Embryonic facial prominence (tissue), 1 donor: ENCODE measurements around the gene BLMH.
"Not testable (repeated sequence)": the region's sequence is repeated elsewhere in the genome, so short reads cannot be mapped to it uniquely, and the experiment has no call there.

ENCODE experiments used
- DNase-seq: peaks from one replicate; pipeline ENCODE4 v3.0.0-alpha.2; 2016; ENCODE audit errors: extremely low spot score

BLMH gene

GRCh38 chr17:30228011-30228410 is 63.7 kb downstream of the BLMH start:
- no peak for DNase-seq

- DNase-seq: no peak
These were observed 64.9 kb downstream of the BLMH start for GRCh38 chr17:30226878-30227277.

GRCh38 chr17:30225919-30226553 is 65.7 kb downstream of the BLMH start:
- no peak for DNase-seq

DNA sequence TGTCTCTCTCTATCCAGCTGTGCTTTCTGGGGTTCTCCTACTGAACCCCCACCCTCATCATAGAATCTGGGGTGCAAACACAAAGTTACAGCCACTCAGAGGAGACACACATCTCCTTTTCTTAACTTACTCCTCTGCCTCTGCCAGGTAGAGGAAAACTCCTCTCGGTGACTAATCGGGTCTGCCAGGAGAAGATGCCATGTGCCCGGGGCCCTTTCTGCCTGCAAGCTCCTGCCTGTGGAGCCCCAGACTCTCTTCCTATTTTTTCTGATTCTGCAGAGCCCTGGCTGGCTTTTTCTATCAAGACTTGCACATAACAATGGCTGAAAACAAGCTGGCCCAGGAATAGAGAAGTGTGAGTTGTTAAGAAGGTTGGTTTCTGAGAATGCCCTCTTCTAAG is 66.6 kb downstream of the BLMH start:
- no peak for DNase-seq

GRCh38 chr17:30224419-30224960 is 67.3 kb downstream of the BLMH start:
- DNase-seq: no peak

DNA sequence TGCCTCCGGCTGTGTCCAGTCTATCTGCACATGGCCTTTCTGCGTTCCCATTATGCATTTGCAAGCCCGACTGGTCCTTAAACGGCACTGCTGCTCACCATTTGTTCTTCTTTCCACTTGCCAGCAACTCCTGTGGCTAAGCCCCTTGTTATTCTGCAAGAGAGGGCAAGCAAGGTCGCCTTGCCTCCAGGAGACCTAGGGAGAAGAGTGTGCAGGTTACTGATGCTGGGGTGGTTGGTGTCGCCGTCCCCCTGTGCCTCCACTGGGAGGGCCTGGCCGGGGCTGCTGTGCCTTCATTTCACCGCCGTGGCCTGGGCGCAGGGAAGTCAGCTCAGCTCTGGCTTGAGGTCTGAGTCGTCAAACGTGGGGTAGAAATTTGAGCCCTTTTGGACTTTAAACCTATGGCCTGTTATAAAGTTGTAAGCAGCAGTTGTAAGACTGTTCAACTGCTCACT is 69.0 kb downstream of the BLMH start:
- DNase-seq: no peak

GRCh38 chr17:30222251-30222650 is 69.5 kb downstream of the BLMH start:
- DNase-seq: no peak

DNA sequence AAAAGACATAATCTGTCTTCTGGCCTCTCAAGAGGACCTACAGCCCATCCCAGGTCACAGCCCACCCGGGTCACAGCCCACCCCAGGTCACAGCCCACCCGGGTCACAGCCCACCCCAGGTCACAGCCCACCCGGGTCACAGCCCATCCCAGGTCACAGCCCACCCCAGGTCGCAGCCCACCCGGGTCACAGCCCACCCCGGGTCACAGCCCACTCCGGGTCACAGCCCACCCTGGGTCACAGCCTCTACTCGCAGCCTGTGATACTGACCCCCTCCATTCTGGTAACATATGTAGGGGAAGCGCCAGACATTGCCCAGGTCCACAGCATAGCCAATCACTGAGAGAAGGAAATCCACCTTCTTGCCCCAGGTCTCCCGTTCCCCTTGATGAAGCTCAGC is 70.4 kb downstream of the BLMH start:
- DNase-seq: no peak

GRCh38 chr17:30220414-30220813 is 71.3 kb downstream of the BLMH start:
- DNase-seq: no peak

- no peak for DNase-seq
These were observed 71.9 kb downstream of the BLMH start for GRCh38 chr17:30219833-30220232.

GRCh38 chr17:30219315-30219714 is 72.4 kb downstream of the BLMH start:
- no peak for DNase-seq

- DNase-seq: no peak
These were observed 72.9 kb downstream of the BLMH start for GRCh38 chr17:30218799-30219198.

DNA sequence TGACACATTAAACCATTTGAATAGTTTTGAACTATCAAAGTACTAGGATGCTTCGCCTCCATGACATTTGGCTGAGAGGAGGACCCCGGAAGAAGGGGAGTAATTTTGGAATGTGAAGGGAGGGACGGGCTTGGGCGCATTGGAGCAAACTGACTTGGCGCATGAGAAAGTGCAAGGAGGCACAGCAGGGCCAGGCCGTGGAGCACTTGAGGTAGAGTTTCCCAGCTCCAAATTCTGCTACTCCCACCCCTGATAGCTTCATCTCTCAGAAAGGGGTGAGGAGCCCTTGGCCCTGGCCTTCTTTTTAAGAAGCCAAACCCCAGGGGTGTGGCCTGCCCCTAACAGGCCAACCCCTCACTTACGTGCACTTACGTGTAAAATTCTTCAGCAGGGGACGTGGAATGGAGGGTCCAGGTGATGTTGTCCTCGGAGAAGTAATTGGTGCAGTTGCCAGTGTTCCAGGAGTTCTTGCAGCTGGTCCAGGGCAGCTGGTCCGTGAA is 73.9 kb downstream of the BLMH start:
- DNase-seq: no peak

GRCh38 chr17:30217054-30217453 is 74.7 kb downstream of the BLMH start:
- no peak for DNase-seq

DNA sequence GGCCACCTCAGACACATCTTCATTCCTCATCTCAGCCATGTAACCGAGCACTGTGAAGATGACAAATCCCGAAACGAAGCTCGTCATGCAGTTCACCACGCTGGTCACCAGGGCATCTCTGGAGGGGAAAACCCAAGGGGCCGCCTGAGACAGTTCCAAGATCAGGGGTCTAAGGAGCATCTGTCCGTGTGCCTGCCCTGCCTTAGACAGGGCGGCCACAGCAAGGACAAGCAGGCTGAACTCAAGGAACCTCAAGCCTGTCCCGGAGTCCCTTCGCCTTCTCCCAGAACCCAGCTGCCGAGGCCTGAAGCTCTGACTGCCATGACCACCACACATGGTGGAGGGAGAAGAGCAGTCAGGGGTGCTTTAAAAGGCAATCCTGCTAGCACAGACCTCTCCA is 79.0 kb downstream of the BLMH start:
- no peak for DNase-seq

DNA sequence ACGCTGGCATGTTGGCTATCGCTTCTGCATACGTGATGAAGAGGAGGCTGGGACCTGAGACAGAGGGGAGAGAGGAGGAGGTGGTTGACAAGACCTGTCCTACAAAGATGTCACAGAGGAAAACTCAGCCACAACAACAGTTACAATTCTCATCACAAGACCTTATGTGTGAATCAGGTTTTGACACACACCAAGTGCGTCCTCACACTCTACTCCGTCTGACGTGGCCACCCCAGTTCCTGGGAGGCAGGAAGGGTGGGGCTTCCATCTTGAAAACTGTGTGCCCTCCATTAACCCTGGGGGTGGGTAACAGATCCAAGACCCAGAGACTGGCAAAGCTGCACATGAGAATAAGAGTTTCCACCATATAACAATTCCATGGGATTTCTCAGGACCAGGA is 80.4 kb downstream of the BLMH start:
- no peak for DNase-seq

GRCh38 chr17:30210901-30211300 is 80.8 kb downstream of the BLMH start:
- no peak for DNase-seq

DNA sequence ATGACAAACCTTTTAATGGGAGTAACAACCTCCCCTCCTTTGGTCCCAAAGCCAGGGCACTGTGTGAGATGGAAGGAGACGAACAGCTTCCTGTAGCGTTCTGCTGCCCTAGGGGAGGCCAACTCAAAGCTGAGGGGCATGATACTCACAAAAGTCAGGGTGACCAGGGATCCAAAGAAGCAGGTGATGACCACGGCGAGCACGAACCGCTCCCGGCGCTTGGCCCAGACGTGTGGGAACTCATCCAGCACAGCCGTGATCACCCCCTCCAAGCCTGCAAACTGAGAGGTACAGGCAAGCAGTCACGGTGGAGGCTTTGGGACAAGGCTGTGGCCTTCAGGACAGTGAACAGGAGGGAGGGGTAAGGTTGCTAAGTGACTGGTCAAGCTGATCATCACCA is 81.4 kb downstream of the BLMH start:
- DNase-seq: no peak

DNA sequence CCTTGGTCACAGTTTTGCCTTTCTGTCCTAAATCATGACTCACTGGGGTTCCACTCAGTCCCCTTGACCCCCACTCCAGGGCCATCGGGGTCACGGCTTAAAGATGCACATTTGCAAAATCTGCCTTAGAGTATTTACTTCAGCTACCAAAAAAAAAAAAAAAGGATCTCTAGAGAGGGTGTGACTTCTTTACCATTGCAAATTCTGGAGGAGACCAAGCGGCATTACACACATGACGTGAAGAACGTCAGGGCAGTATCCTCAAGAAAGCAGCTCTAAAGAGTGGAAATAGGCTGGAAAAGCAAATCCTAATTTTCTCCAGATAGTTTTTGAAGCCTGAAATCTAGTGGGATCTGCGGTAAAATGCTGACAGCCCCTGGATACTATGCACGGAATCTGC is 81.8 kb downstream of the BLMH start:
- DNase-seq: no peak

- no peak for DNase-seq
These were observed 83.5 kb downstream of the BLMH start for GRCh38 chr17:30208214-30208613.

- no peak for DNase-seq
These were observed 84.1 kb downstream of the BLMH start for GRCh38 chr17:30207655-30208054.

DNA sequence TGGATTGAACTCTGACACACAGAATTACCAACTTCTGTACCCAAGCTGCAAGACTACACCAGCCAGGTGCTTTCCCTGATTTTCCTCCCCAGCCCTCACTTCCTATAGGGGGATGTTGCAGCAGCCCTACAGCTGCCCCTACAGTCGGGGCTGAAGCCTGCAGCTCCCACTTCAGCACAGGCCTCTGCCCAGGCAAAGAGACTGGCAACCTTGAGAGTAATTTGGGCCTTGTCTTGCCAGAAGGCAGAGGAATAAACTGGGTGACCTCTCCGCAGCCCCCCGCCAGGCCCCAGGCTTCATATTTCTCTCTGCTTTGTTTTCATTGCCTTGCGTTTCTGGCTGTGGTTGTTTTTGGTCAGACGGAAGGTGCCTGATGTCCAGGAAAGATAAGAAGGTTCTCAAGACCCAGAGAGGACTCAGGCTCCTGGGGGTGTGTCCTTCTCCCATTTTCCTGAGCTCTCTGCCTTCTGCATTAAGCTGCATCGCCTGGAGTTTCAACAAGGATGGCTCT is 88.2 kb downstream of the BLMH start:
- DNase-seq: no peak

DNA sequence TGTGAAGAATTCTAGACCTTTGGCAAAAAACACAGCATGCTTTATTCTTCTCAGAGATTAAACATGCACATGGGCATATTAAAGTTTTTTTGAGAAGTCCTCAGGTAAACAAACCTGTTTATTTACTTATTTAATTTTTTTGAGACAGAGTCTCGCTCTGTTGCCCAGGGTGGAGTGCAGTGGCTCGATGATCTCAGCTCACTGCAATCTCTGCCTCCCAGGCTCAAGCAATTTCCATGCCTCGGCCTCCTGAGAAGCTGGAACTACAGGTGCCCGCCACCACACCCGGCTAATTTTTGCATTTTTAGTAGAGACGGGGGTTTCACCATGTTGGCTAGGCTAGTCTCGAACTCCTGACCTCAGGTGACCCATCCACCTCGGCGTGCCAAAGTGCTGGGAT is 91.1 kb downstream of the BLMH start:
- not testable (repeated sequence) for DNase-seq

- no peak for DNase-seq
These were observed 91.6 kb downstream of the BLMH start for GRCh38 chr17:30200106-30200505.
